H1 (cell line): ENCODE measurements around the gene PLXND1. TPM values are rescaled to one million over a fixed set of nuclear protein-coding genes. Genes with fewer than 3 reads are reported as not detected.

Experiments used
- BCL11A ChIP-seq, 2 experiments: IDR thresholded peaks; one replicate each; pipeline ENCODE4 v1.6.1; 2011; ENCODE audit warnings: low read depth in 2 of 2, low read length in 2 of 2, mild to moderate bottlenecking in 2 of 2
- CTBP2 ChIP-seq: IDR thresholded peaks from 2 replicates; pipeline ENCODE4 v1.7.0; 2011; ENCODE audit warnings: borderline replicate concordance, mild to moderate bottlenecking, moderate library complexity, mixed read lengths, low read length; ENCODE audit not compliant: insufficient read depth, insufficient read length
- MAFK ChIP-seq: IDR thresholded peaks from 2 replicates; pipeline ENCODE4 v1.6.1; 2012; ENCODE audit warnings: low read depth, mild to moderate bottlenecking, improper control_type of control experiment, low read length
- NANOG ChIP-seq: IDR thresholded peaks from 2 replicates; pipeline ENCODE4 v1.6.1; 2011; ENCODE audit warnings: low read length, low read depth, mild to moderate bottlenecking, inconsistent platforms; ENCODE audit not compliant: insufficient read depth, poor library complexity, severe bottlenecking
- POLR2A ChIP-seq, 2 experiments: IDR thresholded peaks; 1 replicate in 1 of 2; 2 replicates in 1 of 2; pipeline ENCODE4 v1.6.1; 2011; ENCODE audit warnings: low read depth in 2 of 2, low read length in 2 of 2, mild to moderate bottlenecking in 2 of 2; ENCODE audit errors: control extremely low read depth in 1 of 2
- SIX5 ChIP-seq: IDR thresholded peaks from 2 replicates; pipeline ENCODE4 v1.6.1; 2011; ENCODE audit warnings: mild to moderate bottlenecking, low read depth, low read length
- TAF1 ChIP-seq: IDR thresholded peaks from 2 replicates; pipeline ENCODE4 v1.6.1; 2011; ENCODE audit warnings: mild to moderate bottlenecking, low read depth, low read length
- YY1 ChIP-seq: IDR thresholded peaks from 2 replicates; pipeline ENCODE4 v1.6.1; 2011; ENCODE audit warnings: low read depth, mild to moderate bottlenecking, low read length
- ZNF274 ChIP-seq: IDR thresholded peaks from 2 replicates; pipeline ENCODE4 v1.7.0; 2012; ENCODE audit warnings: low read length, borderline replicate concordance; ENCODE audit errors: extremely low read depth
- polyA plus RNA-seq, 7 experiments: library from polyadenylated mRNA; depleted of rRNA in 3 of 7; stranded (reverse) in 5 of 7; unstranded in 2 of 7; fragments of >200 nt in 5 of 7; fragments of 200-250 nt in 2 of 7; gene quantifications; 1 replicate in 5 of 7; 2 replicates in 1 of 7; 4 replicates in 1 of 7; pipeline versions ENCODE4 v1.2.1 to v1.2.3, GENCODE V29; 2011 to 2013; ENCODE audit warnings: missing spikeins in 2 of 7, mixed read lengths in 2 of 7
- total RNA-seq: library from RNA; stranded (reverse); fragmentation: NEBNext Ultra II Directional; extraction: Animal tissue kit (Norgen Biotek cat#: 25700); gene quantifications from 2 replicates; pipeline ENCODE4 v1.2.1, GENCODE V29; 2021
- TF ChIP-seq, protein P1 (sequence below): IDR thresholded peaks from 2 replicates; pipeline ENCODE4 v1.6.1; 2012; ENCODE audit warnings: low read length, inconsistent platforms
- TF ChIP-seq, protein P2 (sequence below): fragments of 300-600 bp; sonication (generic); IDR thresholded peaks from 2 replicates; pipeline ENCODE4 v1.7.1; 2012; ENCODE audit warnings: low read length, moderate library complexity, mild to moderate bottlenecking, inconsistent platforms; ENCODE audit not compliant: insufficient replicate concordance

PLXND1 gene
- total and polyA plus RNA-seq, 2 of the 8 experiments (the other 6 are each of a cell fraction or from before 2014, with no cell fraction given) = 17.7 to 66.4 TPM

DNA sequence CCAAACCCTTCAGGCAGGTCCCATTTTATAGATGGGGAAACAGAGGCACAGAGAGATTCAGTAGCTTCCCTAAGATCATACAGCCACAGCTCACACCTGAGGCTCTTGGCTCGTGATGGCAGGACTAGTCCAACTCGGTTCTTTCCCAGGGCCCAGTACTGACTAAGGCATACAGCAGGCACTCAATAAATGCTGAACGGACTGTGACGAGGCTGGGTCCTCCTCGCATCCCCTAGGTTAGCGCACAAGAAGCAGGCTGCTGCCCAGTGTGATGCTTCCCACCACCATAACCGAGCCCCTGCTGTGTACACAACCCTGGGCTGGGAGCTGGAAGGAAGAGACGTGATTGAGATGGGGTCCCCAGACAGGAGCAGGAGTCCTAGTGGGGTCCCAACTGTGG is 24.9 kb downstream of the PLXND1 start (continued):
- TF ChIP-seq, protein P1, sequence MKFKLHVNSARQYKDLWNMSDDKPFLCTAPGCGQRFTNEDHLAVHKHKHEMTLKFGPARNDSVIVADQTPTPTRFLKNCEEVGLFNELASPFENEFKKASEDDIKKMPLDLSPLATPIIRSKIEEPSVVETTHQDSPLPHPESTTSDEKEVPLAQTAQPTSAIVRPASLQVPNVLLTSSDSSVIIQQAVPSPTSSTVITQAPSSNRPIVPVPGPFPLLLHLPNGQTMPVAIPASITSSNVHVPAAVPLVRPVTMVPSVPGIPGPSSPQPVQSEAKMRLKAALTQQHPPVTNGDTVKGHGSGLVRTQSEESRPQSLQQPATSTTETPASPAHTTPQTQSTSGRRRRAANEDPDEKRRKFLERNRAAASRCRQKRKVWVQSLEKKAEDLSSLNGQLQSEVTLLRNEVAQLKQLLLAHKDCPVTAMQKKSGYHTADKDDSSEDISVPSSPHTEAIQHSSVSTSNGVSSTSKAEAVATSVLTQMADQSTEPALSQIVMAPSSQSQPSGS = no peak
- no peak for TF ChIP-seq TAF1
- TF ChIP-seq YY1 = no peak
- no peak for TF ChIP-seq NANOG
- TF ChIP-seq ZNF274 = no peak
- TF ChIP-seq, protein P2, sequence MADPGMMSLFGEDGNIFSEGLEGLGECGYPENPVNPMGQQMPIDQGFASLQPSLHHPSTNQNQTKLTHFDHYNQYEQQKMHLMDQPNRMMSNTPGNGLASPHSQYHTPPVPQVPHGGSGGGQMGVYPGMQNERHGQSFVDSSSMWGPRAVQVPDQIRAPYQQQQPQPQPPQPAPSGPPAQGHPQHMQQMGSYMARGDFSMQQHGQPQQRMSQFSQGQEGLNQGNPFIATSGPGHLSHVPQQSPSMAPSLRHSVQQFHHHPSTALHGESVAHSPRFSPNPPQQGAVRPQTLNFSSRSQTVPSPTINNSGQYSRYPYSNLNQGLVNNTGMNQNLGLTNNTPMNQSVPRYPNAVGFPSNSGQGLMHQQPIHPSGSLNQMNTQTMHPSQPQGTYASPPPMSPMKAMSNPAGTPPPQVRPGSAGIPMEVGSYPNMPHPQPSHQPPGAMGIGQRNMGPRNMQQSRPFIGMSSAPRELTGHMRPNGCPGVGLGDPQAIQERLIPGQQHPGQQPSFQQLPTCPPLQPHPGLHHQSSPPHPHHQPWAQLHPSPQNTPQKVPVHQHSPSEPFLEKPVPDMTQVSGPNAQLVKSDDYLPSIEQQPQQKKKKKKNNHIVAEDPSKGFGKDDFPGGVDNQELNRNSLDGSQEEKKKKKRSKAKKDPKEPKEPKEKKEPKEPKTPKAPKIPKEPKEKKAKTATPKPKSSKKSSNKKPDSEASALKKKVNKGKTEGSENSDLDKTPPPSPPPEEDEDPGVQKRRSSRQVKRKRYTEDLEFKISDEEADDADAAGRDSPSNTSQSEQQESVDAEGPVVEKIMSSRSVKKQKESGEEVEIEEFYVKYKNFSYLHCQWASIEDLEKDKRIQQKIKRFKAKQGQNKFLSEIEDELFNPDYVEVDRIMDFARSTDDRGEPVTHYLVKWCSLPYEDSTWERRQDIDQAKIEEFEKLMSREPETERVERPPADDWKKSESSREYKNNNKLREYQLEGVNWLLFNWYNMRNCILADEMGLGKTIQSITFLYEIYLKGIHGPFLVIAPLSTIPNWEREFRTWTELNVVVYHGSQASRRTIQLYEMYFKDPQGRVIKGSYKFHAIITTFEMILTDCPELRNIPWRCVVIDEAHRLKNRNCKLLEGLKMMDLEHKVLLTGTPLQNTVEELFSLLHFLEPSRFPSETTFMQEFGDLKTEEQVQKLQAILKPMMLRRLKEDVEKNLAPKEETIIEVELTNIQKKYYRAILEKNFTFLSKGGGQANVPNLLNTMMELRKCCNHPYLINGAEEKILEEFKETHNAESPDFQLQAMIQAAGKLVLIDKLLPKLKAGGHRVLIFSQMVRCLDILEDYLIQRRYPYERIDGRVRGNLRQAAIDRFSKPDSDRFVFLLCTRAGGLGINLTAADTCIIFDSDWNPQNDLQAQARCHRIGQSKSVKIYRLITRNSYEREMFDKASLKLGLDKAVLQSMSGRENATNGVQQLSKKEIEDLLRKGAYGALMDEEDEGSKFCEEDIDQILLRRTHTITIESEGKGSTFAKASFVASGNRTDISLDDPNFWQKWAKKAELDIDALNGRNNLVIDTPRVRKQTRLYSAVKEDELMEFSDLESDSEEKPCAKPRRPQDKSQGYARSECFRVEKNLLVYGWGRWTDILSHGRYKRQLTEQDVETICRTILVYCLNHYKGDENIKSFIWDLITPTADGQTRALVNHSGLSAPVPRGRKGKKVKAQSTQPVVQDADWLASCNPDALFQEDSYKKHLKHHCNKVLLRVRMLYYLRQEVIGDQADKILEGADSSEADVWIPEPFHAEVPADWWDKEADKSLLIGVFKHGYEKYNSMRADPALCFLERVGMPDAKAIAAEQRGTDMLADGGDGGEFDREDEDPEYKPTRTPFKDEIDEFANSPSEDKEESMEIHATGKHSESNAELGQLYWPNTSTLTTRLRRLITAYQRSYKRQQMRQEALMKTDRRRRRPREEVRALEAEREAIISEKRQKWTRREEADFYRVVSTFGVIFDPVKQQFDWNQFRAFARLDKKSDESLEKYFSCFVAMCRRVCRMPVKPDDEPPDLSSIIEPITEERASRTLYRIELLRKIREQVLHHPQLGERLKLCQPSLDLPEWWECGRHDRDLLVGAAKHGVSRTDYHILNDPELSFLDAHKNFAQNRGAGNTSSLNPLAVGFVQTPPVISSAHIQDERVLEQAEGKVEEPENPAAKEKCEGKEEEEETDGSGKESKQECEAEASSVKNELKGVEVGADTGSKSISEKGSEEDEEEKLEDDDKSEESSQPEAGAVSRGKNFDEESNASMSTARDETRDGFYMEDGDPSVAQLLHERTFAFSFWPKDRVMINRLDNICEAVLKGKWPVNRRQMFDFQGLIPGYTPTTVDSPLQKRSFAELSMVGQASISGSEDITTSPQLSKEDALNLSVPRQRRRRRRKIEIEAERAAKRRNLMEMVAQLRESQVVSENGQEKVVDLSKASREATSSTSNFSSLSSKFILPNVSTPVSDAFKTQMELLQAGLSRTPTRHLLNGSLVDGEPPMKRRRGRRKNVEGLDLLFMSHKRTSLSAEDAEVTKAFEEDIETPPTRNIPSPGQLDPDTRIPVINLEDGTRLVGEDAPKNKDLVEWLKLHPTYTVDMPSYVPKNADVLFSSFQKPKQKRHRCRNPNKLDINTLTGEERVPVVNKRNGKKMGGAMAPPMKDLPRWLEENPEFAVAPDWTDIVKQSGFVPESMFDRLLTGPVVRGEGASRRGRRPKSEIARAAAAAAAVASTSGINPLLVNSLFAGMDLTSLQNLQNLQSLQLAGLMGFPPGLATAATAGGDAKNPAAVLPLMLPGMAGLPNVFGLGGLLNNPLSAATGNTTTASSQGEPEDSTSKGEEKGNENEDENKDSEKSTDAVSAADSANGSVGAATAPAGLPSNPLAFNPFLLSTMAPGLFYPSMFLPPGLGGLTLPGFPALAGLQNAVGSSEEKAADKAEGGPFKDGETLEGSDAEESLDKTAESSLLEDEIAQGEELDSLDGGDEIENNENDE = no peak
- TF ChIP-seq POLR2A (IDR thresholded peaks at IDR 0.05; ENCODE audit: control extremely low read depth in 1 of 2, low read depth in 2 of 2, low read length in 2 of 2) = no peak
- no peak for TF ChIP-seq BCL11A (IDR thresholded peaks at IDR 0.05; ENCODE audit: low read depth in 2 of 2, low read length in 2 of 2)
- no peak for TF ChIP-seq MAFK
- no peak for TF ChIP-seq CTBP2
- TF ChIP-seq SIX5 = no peak
